ENCODE measurements around the gene DLX5.

The DLX5 gene

DNA sequence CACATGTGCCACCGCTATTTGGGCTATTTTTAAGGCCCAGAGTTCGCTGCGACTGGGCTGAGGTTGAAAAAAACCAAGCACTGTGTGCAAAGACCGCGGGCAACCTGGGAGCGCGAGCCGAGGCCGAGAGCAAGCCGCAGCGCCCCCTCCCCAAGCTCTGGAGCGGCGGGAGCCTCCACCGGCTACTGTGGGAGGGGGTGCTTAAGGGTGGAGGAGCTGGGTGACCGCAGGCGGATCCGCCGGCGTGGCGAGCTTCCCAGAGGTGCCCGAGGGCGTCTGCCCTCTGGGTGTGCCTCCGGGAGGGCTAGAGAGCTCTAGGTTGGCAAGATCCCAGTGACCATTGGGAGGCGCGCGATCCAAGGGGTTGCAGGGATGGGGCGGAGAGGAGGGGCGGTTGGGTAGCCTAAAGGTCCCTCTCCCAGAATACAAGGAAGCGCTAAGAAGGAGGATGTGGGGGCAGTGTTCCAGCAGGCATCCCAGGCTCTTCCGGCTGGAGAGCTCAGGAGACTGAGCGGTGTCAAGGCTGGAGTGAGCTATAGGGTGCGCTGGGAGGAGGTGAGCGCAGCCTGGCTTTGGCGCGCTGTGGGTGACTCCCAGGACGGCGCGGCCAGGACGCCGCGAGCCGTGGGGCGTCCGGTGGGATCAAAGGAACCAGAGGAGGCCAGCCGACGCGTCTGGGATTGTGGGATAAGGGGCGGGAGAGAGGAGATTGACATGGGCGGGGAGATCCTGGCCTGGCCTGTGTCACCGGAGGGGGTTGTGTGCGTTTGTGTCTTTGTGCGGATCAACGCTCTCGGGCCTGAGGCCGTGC lies 8.0 kb downstream of the DLX5 start:
- DNase-seq (ENCODE audit: low read depth), result no peak
- no peak overlapping the region for H3K4me3 ChIP-seq (ENCODE audit: low read depth, low read length)
- TF ChIP-seq, protein P1, sequence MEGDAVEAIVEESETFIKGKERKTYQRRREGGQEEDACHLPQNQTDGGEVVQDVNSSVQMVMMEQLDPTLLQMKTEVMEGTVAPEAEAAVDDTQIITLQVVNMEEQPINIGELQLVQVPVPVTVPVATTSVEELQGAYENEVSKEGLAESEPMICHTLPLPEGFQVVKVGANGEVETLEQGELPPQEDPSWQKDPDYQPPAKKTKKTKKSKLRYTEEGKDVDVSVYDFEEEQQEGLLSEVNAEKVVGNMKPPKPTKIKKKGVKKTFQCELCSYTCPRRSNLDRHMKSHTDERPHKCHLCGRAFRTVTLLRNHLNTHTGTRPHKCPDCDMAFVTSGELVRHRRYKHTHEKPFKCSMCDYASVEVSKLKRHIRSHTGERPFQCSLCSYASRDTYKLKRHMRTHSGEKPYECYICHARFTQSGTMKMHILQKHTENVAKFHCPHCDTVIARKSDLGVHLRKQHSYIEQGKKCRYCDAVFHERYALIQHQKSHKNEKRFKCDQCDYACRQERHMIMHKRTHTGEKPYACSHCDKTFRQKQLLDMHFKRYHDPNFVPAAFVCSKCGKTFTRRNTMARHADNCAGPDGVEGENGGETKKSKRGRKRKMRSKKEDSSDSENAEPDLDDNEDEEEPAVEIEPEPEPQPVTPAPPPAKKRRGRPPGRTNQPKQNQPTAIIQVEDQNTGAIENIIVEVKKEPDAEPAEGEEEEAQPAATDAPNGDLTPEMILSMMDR (IDR thresholded peaks at IDR 0.05; ENCODE audit: insufficient read depth, low read depth, low read length, missing control alignments), result no peak

DNA sequence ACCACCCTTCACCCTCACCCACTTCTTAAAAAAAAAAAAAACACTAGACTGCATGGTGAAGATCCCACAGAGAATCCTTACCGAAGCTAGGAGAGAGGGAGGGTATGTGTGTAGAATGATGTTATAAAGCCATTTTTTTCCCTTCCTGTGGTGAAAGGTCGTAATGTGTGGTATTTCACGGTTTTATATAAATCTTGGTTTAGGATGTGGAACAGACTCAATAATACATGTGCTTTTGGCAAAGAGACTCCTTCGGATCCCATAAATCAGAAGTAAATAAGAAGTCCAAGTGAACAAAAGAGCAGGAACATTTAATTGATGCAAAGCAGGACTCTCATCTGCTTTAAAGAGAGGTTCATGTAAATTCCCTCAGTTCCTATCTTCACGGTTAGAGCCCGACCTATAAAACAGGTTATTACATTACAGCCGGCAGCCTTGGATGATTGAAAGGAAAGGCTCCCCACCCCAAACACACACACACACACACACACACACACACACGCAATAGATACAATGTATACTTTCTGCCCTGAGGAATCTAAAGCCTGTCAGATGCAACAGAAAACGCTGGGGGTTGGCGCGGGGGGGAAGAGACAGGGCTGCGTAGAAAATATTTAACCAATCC lies 8.8 kb downstream of the DLX5 start:
- no peak overlapping the region for H3K4me3 ChIP-seq (ENCODE audit: low read depth, low read length)
- DNase-seq (ENCODE audit: low read depth), result no peak
- TF ChIP-seq, protein P1 (IDR thresholded peaks at IDR 0.05; ENCODE audit: insufficient read depth, low read depth, low read length, missing control alignments), result no peak

DNA sequence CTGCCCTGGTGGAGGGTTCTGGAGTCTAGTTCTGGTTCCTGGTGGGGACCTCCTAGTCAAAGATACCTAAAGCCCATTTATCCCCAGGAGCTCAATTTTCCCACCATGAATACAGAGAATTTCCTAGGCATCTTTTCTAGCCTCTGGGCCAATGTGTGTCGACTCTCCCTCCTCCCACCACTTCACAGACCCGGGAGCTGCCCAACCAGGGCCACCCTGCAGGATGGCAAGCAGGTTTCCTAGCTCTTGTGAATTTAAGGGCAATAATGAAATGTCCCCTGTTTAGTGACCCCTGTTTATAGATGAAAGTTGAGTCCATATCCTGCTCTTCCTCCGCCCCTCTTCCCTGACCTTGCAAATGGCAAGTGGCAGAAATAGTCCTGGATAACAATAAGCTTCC lies 9.4 kb downstream of the DLX5 start:
- no peak overlapping the region for H3K4me3 ChIP-seq (ENCODE audit: low read depth, low read length)
- TF ChIP-seq, protein P1 (IDR thresholded peaks at IDR 0.05; ENCODE audit: insufficient read depth, low read depth, low read length, missing control alignments), result no peak
- no peak for DNase-seq (ENCODE audit: low read depth)

DNA sequence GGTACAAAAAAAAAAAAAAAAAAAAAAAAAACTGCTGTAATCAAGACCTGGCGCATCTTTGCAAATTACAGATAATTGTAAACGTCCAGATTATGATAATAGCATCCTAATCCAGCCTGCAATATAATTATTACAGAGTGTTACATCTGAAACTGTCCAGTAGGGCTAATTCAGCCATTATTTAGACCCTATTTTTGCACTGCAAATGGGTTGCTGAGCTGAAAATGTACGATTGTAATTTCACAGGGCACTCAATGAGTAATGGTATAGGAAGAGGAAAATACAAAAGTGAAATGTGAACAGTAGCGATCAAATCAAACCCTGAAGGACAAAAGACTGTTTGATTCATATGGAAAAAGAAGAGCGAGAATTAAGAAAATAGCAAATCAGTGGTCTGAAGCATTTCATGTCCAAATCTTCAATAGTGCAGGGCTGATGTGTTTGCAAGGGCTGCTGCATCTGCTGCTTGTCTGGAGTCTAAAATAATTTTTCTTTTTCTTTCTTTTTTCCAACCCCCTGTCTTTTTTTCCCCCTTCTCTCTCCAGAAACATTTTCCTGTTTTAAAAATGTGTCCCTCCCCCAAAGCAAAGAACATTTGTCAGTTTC lies 10.4 kb downstream of the DLX5 start:
- H3K4me3 ChIP-seq (ENCODE audit: low read depth, low read length), result no peak overlapping the region
- TF ChIP-seq, protein P1 (IDR thresholded peaks at IDR 0.05; ENCODE audit: insufficient read depth, low read depth, low read length, missing control alignments), result no peak
- no peak for DNase-seq (ENCODE audit: low read depth)

DNA sequence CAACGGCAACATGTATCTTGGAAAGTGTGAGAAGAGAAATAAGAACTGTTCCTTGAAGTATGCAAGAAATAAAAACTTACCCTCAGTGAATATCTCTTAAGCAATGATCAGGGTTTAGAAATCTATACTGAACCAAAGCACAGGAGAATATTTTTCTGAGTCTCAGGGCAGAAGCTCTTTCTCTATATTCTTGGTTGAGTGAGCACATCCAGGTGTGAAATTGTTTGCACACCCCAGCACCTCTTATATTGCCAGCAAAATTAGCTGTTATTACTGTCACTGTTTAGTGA lies 10.8 kb downstream of the DLX5 start:
- TF ChIP-seq, protein P1 (IDR thresholded peaks at IDR 0.05; ENCODE audit: insufficient read depth, low read depth, low read length, missing control alignments), result no peak
- no peak overlapping the region for H3K4me3 ChIP-seq (ENCODE audit: low read depth, low read length)
- no peak for DNase-seq (ENCODE audit: low read depth)

DNA sequence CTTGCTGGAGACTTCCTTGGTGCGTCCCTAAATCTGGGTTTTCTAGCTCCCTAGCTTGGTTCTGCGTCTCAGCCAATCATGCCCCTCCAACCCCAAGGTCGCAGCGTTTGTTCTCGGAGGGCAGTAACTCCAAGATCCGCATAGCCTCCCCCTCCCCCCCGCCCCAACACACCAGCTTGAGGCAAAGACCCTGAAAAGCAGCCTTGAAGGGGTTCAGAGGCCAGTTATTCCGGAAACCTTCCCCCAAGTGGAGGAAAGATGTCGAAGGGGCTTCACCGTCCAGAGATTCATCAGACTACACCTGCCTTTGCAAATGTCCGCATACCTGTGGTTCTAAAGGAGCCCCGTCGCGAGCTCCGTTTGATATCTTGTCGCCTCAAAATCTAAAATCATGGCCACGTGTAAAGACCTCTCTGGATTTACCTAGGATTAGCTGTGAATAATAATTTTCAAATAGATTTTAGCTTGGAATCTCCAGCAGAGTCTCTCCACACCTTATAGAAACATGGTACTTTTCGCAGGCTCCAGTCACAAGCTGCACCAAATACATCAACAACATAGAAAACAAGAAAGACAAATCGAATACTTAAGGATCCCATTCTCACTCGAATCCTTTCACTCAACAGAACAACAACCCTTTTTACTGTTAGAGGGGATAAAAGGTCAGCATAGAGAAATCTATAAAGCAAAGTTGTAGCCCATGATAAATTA lies 11.3 kb downstream of the DLX5 start:
- DNase-seq (ENCODE audit: low read depth), result no peak
- no peak overlapping the region for H3K4me3 ChIP-seq (ENCODE audit: low read depth, low read length)
- TF ChIP-seq, protein P1 (IDR thresholded peaks at IDR 0.05; ENCODE audit: insufficient read depth, low read depth, low read length, missing control alignments), result no peak
